Kasumi-1 (cell line): ENCODE measurements around the gene GCNA.
A peak's percentile ranks its signal among the peaks of the same experiment; 100 is the strongest.
"Not testable (repeated sequence)": the region's sequence is repeated elsewhere in the genome, so short reads cannot be mapped to it uniquely, and the experiment has no call there.

Source experiments
- DNase-seq, 2 experiments: peaks; one replicate each; lab custom pipeline; 2025; lab: John Stamatoyannopoulos, UW

Gene GCNA

GRCh38 chrX:71559773-71560172 lies 18.5 kb upstream of the GCNA start:
- not testable (repeated sequence) for DNase-seq

- DNase-seq = no peak
Measured at GRCh38 chrX:71563921-71564320, 14.3 kb upstream of the GCNA start.

- no peak for DNase-seq
Measured at GRCh38 chrX:71565474-71566041, 12.7 kb upstream of the GCNA start.

- DNase-seq = not testable (repeated sequence)
Measured at GRCh38 chrX:71571390-71571789, 6.8 kb upstream of the GCNA start.

- DNase-seq = no peak
Measured at GRCh38 chrX:71573590-71573989, 4.6 kb upstream of the GCNA start.

- no peak for DNase-seq
Measured at GRCh38 chrX:71577682-71578081, 555 bp upstream of the GCNA start.

GRCh38 chrX:71579136-71579989 lies 1.1 kb downstream of the GCNA start:
- DNase-seq = no peak

- no peak for DNase-seq
Measured at GRCh38 chrX:71579990-71580380, 1.7 kb downstream of the GCNA start.

- no peak for DNase-seq
Measured at GRCh38 chrX:71581210-71581609, 3.0 kb downstream of the GCNA start.

- DNase-seq = no peak
Measured at GRCh38 chrX:71586929-71587328, 8.7 kb downstream of the GCNA start.

- DNase-seq = not testable (repeated sequence)
Measured at GRCh38 chrX:71593210-71593609, 15.0 kb downstream of the GCNA start.

GRCh38 chrX:71599965-71600364 lies 21.7 kb downstream of the GCNA start:
- DNase-seq = no peak

- DNase-seq = no peak
Measured at GRCh38 chrX:71603618-71604017, 25.4 kb downstream of the GCNA start.

GRCh38 chrX:71604141-71604540 lies 25.9 kb downstream of the GCNA start:
- DNase-seq = no peak

- DNase-seq = no peak
Measured at GRCh38 chrX:71604796-71605568, 26.7 kb downstream of the GCNA start.

GRCh38 chrX:71606536-71607216 lies 28.4 kb downstream of the GCNA start:
- peak in 1 of 2 experiments; percentile 11 for DNase-seq

GRCh38 chrX:71607488-71607887 lies 29.3 kb downstream of the GCNA start:
- DNase-seq = no peak

GRCh38 chrX:71609095-71609750 lies 31.0 kb downstream of the GCNA start:
- no peak for DNase-seq

- not testable (repeated sequence) for DNase-seq
Measured at GRCh38 chrX:71611736-71612135, 33.5 kb downstream of the GCNA start.

GRCh38 chrX:71612256-71612655 lies 34.0 kb downstream of the GCNA start:
- DNase-seq = no peak

- DNase-seq = no peak
Measured at GRCh38 chrX:71615056-71615455, 36.8 kb downstream of the GCNA start.

- no peak for DNase-seq
Measured at GRCh38 chrX:71615954-71616353, 37.7 kb downstream of the GCNA start.
